NCI-H460 (cell line): ENCODE results near the gene ELP4. TPM values are rescaled to one million over a fixed set of nuclear protein-coding genes. Genes with fewer than 3 reads are reported as not detected.
"Not testable (repeated sequence)": the region's sequence is repeated elsewhere in the genome, so short reads cannot be mapped to it uniquely, and the experiment has no call there.

Source experiments
- DNase-seq: peaks from one replicate; pipeline ENCODE4 v3.0.0-alpha.2; 2016; ENCODE audit warnings: low read depth; ENCODE audit errors: extremely low read depth
- total RNA-seq: library from RNA; depleted of rRNA; stranded (reverse); fragments of >200 nt; shearing (Covaris generic); gene quantifications from 2 replicates; pipeline ENCODE4 v1.2.3, GENCODE V29; 2014

Gene ELP4
- total RNA-seq, 1 experiment from 2014 or later, result 18.5 TPM

GRCh38 chr11:31697049-31697448 lies 187.5 kb downstream of the ELP4 start:
- DNase-seq, result not testable (repeated sequence)

GRCh38 chr11:31699066-31699465 lies 189.5 kb downstream of the ELP4 start:
- no peak for DNase-seq

- DNase-seq, result peak; percentile 5
Measured at GRCh38 chr11:31702966-31703365, 193.4 kb downstream of the ELP4 start.

GRCh38 chr11:31706357-31706756 lies 196.8 kb downstream of the ELP4 start:
- no peak for DNase-seq

- DNase-seq, result no peak
Measured at GRCh38 chr11:31711137-31711536, 201.6 kb downstream of the ELP4 start.

GRCh38 chr11:31712851-31713250 lies 203.3 kb downstream of the ELP4 start:
- no peak for DNase-seq

- DNase-seq, result no peak
Measured at GRCh38 chr11:31714840-31715239, 205.3 kb downstream of the ELP4 start.

- no peak for DNase-seq
Measured at GRCh38 chr11:31720225-31720624, 210.7 kb downstream of the ELP4 start.

- no peak for DNase-seq
Measured at GRCh38 chr11:31720671-31721365, 211.3 kb downstream of the ELP4 start.

GRCh38 chr11:31722754-31723153 lies 213.2 kb downstream of the ELP4 start:
- no peak for DNase-seq

GRCh38 chr11:31725176-31725575 lies 215.6 kb downstream of the ELP4 start:
- no peak for DNase-seq

- DNase-seq, result no peak
Measured at GRCh38 chr11:31728432-31728831, 218.9 kb downstream of the ELP4 start.

GRCh38 chr11:31740131-31740530 lies 230.6 kb downstream of the ELP4 start:
- DNase-seq, result no peak

- not testable (repeated sequence) for DNase-seq
Measured at GRCh38 chr11:31740731-31741368, 231.3 kb downstream of the ELP4 start.

- DNase-seq, result no peak
Measured at GRCh38 chr11:31747581-31747980, 238.0 kb downstream of the ELP4 start.

GRCh38 chr11:31757260-31757835 lies 247.8 kb downstream of the ELP4 start:
- DNase-seq, result no peak

- no peak for DNase-seq
Measured at GRCh38 chr11:31761636-31762035, 252.1 kb downstream of the ELP4 start.

- DNase-seq, result no peak
Measured at GRCh38 chr11:31763296-31763695, 253.7 kb downstream of the ELP4 start.

- no peak for DNase-seq
Measured at GRCh38 chr11:31764261-31764660, 254.7 kb downstream of the ELP4 start.

GRCh38 chr11:31764766-31765165 lies 255.2 kb downstream of the ELP4 start:
- DNase-seq, result no peak

GRCh38 chr11:31767066-31767465 lies 257.5 kb downstream of the ELP4 start:
- DNase-seq, result no peak

GRCh38 chr11:31767685-31768084 lies 258.1 kb downstream of the ELP4 start:
- no peak for DNase-seq
